Pancreas (tissue), 10 donors: ENCODE measurements around the gene TTLL3. TPM values are rescaled to one million over a fixed set of nuclear protein-coding genes. Genes with fewer than 3 reads are reported as not detected.
"Not testable (repeated sequence)": the region's sequence is repeated elsewhere in the genome, so short reads cannot be mapped to it uniquely, and the experiment has no call there.

Experiments
- ATAC-seq, 4 donors: fragments of 200-7000 bp; cut with Tn5 transposase; one replicate each; pipeline versions ENCODE4 v1.8.0 to v1.9.1; 2020; ENCODE audit warnings: mild to moderate bottlenecking in 4 of 4, moderate library complexity in 4 of 4
- DNase-seq, 6 donors: peaks; one replicate each; pipeline ENCODE4 v3.0.0-alpha.2; 2020
- FAIRE-seq: peaks from 2 replicates; lab custom pipeline; 2012; peaks lifted over from hg19 to GRCh38; lab: Jason Lieb, UNC
- H3K27ac ChIP-seq, 4 donors: fragments of 200-600 bp; sonication (generic); 1 replicate in 3 of 4; 2 replicates in 1 of 4; pipeline versions ENCODE4 v1.5.0 to v1.8.0; 2020
- H3K27me3 ChIP-seq, 4 donors: fragments of 200-600 bp; one replicate each; pipeline ENCODE4 v1.8.0; 2021
- H3K36me3 ChIP-seq, 3 donors: fragments of 200-600 bp; sonication (generic) in 1 of 3; one replicate each; pipeline versions ENCODE4 v1.5.0 to v1.8.0; 2020 to 2021
- H3K4me1 ChIP-seq, 3 donors: fragments of 200-600 bp; one replicate each; pipeline ENCODE4 v1.8.0; 2021
- H3K4me3 ChIP-seq, 4 donors: fragments of 200-600 bp; sonication (generic) in 2 of 4; one replicate each; pipeline versions ENCODE4 v1.5.0 to v1.8.0; 2020 to 2021
- H3K9me3 ChIP-seq, 4 donors: fragments of 200-600 bp; one replicate each; pipeline ENCODE4 v1.8.0; 2021
- CTCF ChIP-seq, 4 donors: fragments of 200-600 bp; sonication (generic) in 3 of 4; IDR thresholded peaks; one replicate each; pipeline versions ENCODE4 v1.5.0 to v1.8.0; 2021; ENCODE audit warnings: antibody characterized with exemption in 4 of 4
- WGBS, 2 donors: extraction: QIAGEN DNeasy Blood & Tissue Kit; methylation state at CpG; one replicate each; pipeline ENCODE4 v1.1.7; 2013; 5-methylcytosine and 5-hydroxymethylcytosine counted together
- intact Hi-C, 3 donors: fragments of 100-400 bp; cut with DNase I; formaldehyde crosslinking; loops; one replicate each; pipeline versions ENCODE4 v1.11.1 to v1.14.2; 2022
- polyA plus RNA-seq, 2 donors: library from polyadenylated mRNA; stranded (reverse); fragments of 200-250 nt; gene quantifications; one replicate each; pipeline ENCODE4 v1.2.3, GENCODE V29; 2013
- total RNA-seq, 6 donors: library from RNA; stranded (reverse); fragmentation: NEBNext Ultra II Directional in 4 of 6; extraction: Animal tissue kit (Norgen Biotek cat#: 25700) in 4 of 6; gene quantifications; one replicate each; pipeline versions ENCODE4 v1.2.1 to v1.2.4, GENCODE V29; 2021 to 2023
- donor health status: healthy with polysubstance abuse.
- donor health status: DM: no; HTN: no; CAD: no; lungs with moderate emphysema.
- donor health status: DM: no; HTN: no; CAD: no.
- donor health status: control.
- donor health status: control.
- donor health status: Bipolar disorder and iron deficiency.
- donor health status: DM: yes; HTN: yes; CAD: no.
- donor health status: DM: no; HTN: no; CAD: no.
- donor health status: DM: no; HTN: no; CAD: no.
- donor health status: DM: yes; HTN: yes; CAD: no.

The TTLL3 gene
- total and polyA plus RNA-seq, 8 donors: 9.2 to 104 (median 19.6) TPM

GRCh38 chr3:9863058-9863772 is 53.2 kb downstream of the TTLL3 start:
- peak in 3 of 4 donors; percentile 19 to 33 (median 23) for ATAC-seq
- Histone ChIP-seq H3K27ac (no peak overlapping the region), H3K4me3 (peak overlapping the region in 3 of 4 donors; percentile 18 to 52 (median 48)), H3K36me3 (no peaks in the 10 kb centered on the region), H3K4me1 (no peaks in the 10 kb centered on the region), H3K27me3 (no peaks in the 10 kb centered on the region), H3K9me3 (no peaks in the 10 kb centered on the region)
- TF ChIP-seq CTCF (IDR thresholded peaks at IDR 0.05): no peak
- WGBS, 2 donors: 72 to 77% methylated on average over 22 of the region's 22 CpGs
- peak in 1 of 6 donors; percentile 57 for DNase-seq
- FAIRE-seq: no peak
- intact Hi-C loops: no loop called here

GRCh38 chr3:9864200-9864927 is 54.3 kb downstream of the TTLL3 start:
- ATAC-seq: peak in 2 of 4 donors; percentile 8 to 14
- WGBS, 2 donors: 67 to 69% methylated on average over 16 of the region's 16 CpGs
- Histone ChIP-seq H3K27ac (no peak overlapping the region), H3K27me3 (no peaks in the 10 kb centered on the region), H3K4me3 (no peak overlapping the region), H3K9me3 (no peaks in the 10 kb centered on the region), H3K36me3 (no peaks in the 10 kb centered on the region), H3K4me1 (no peaks in the 10 kb centered on the region)
- no peak for FAIRE-seq
- intact Hi-C loops: no loop called here
- DNase-seq: peak in 3 of 6 donors; percentile 52 to 73 (median 65)
- no peak for TF ChIP-seq CTCF (IDR thresholded peaks at IDR 0.05)

- H3K9me3 ChIP-seq, FAIRE-seq, intact Hi-C loops, DNase-seq, H3K4me3 ChIP-seq, H3K4me1 ChIP-seq, H3K27me3 ChIP-seq, ATAC-seq, H3K36me3 ChIP-seq, H3K27ac ChIP-seq: not testable (repeated sequence)
- WGBS, 2 donors: 83 to 87% methylated on average over 10 of the region's 10 CpGs
Measured at GRCh38 chr3:9865125-9865637, 55.1 kb downstream of the TTLL3 start.

- Histone ChIP-seq H3K9me3 (no peaks in the 10 kb centered on the region), H3K4me1 (no peaks in the 10 kb centered on the region), H3K4me3 (no peak overlapping the region), H3K27me3 (no peaks in the 10 kb centered on the region), H3K27ac (no peak overlapping the region), H3K36me3 (no peaks in the 10 kb centered on the region)
- no peak for TF ChIP-seq CTCF (IDR thresholded peaks at IDR 0.05)
- no peak for DNase-seq
- WGBS, 2 donors: 88 to 94% methylated on average over 8 of the region's 8 CpGs
- no peak for FAIRE-seq
- ATAC-seq: no peak
- intact Hi-C loops: no loop called here
Measured at GRCh38 chr3:9866639-9867038, 56.6 kb downstream of the TTLL3 start.

GRCh38 chr3:9867106-9867505 is 57.0 kb downstream of the TTLL3 start:
- no peaks in the 10 kb centered on the region for H3K4me1 ChIP-seq
- H3K27me3 ChIP-seq: no peaks in the 10 kb centered on the region
- 82 to 91% methylated on average over 12 of the region's 12 CpGs for WGBS, 2 donors
- H3K27ac ChIP-seq: no peak overlapping the region
- no peak overlapping the region for H3K4me3 ChIP-seq
- no peaks in the 10 kb centered on the region for H3K36me3 ChIP-seq
- no peak for ATAC-seq
- no peak for TF ChIP-seq CTCF (IDR thresholded peaks at IDR 0.05)
- FAIRE-seq: no peak
- no peak for DNase-seq
- H3K9me3 ChIP-seq: no peaks in the 10 kb centered on the region
- intact Hi-C loops: no loop called here
